ENCODE data around the gene CD82. TPM values are rescaled to one million over a fixed set of nuclear protein-coding genes. Genes with fewer than 3 reads are reported as not detected.
A peak's percentile ranks its signal among the peaks of the same experiment; 100 is the strongest.

Gene CD82
- total and polyA plus RNA-seq, 2 donors (not counting 1 experiment from before 2014, with no cell fraction given): 192 to 438 TPM

- intact Hi-C loops (cut with micrococcal nuclease): no loop called here
- ATAC-seq (ENCODE audit: low read depth): no peak
- CTCF ChIA-PET: interaction anchor here (1.0 to 8.6 kb wide), 11 partner anchors 11 to 47 kb away, joined by 3 to 73 read pairs (median 8); no protein-coding TSS in a partner anchor
- Histone ChIP-seq H3K4me1 (ENCODE audit: control insufficient read depth in 2 of 2, insufficient read depth in 2 of 2, low read length in 2 of 2) (peaks cover 83 to 98% of the 10 kb centered on the region in 2 donors), H2AFZ (ENCODE audit: insufficient read depth, low read depth, low read length, poor library complexity, severe bottlenecking) (no peak overlapping the region), H3K4me2 (replicated peaks; ENCODE audit: low read depth, low read length, poor library complexity, severe bottlenecking) (peak overlapping the region; percentile 88), H4K20me1 (ENCODE audit: control insufficient read depth, insufficient read depth, low read length, poor library complexity, severe bottlenecking) (peaks cover 91% of the 10 kb centered on the region), H3K9me3 (ENCODE audit: control extremely low read depth in 1 of 3, control insufficient read depth in 2 of 3, insufficient read depth in 1 of 3, low read length in 2 of 3) (no peaks in the 10 kb centered on the region), H3K4me3 (ENCODE audit: control extremely low read depth in 1 of 5, extremely low read depth in 1 of 5, insufficient read depth in 1 of 5, low read depth in 2 of 5, low read length in 4 of 5) (no peak overlapping the region), H3K27ac (ENCODE audit: low read length in 2 of 2) (peak overlapping the region in 1 of 2 donors; percentile 80), H3K79me2 (ENCODE audit: control insufficient read depth, insufficient read depth, low read length) (peaks cover 100% of the 10 kb centered on the region), H3K36me3 (replicated peaks in 1 of 2; ENCODE audit: control extremely low read depth in 1 of 2, control insufficient read depth in 1 of 2, extremely low read depth in 1 of 2, insufficient read depth in 2 of 2, low read length in 1 of 2) (peaks cover 0 to 50% of the 10 kb centered on the region in 2 experiments), H3K9ac (ENCODE audit: low read length) (no peak overlapping the region), H3K27me3 (replicated peaks in 1 of 4; ENCODE audit: control extremely low read depth in 1 of 4, control insufficient read depth in 3 of 4, insufficient read depth in 4 of 4, low read length in 3 of 4) (no peaks in the 10 kb centered on the region)
- DNase-seq: no peak
- Mint-ChIP-seq H3K27ac (peak overlapping the region; percentile 88), H3K4me3 (peak overlapping the region; percentile 92), H3K27me3 (no peaks in the 10 kb centered on the region), H3K9me3 (ENCODE audit: insufficient read depth) (no peaks in the 10 kb centered on the region), H3K4me1 (peaks cover 92% of the 10 kb centered on the region)
- TF ChIP-seq CTCF (IDR thresholded peaks at IDR 0.05) (no peak), EZH2 (IDR thresholded peaks at IDR 0.05; ENCODE audit: borderline replicate concordance, insufficient read depth, low read depth, low read length, poor library complexity, severe bottlenecking) (no peak)
- WGBS (ENCODE audit: insufficient coverage): 81% methylated on average over 7 of the region's 10 CpGs
- POLR2A ChIA-PET: interaction anchor here (0.9 to 3.9 kb wide), 3 partner anchors 7 to 33 kb away, joined by 3 to 25 read pairs (median 12); no protein-coding TSS in a partner anchor
These were observed 5.1 kb downstream of the CD82 start for GRCh38 chr11:44570411-44571155.

- H3K9me3 ChIP-seq (ENCODE audit: control extremely low read depth in 1 of 3, control insufficient read depth in 2 of 3, insufficient read depth in 1 of 3, low read length in 2 of 3): no peaks in the 10 kb centered on the region
- no peaks in the 10 kb centered on the region for H3K27me3 ChIP-seq (replicated peaks in 1 of 4; ENCODE audit: control extremely low read depth in 1 of 4, control insufficient read depth in 3 of 4, insufficient read depth in 4 of 4, low read length in 3 of 4)
- peaks cover 100% of the 10 kb centered on the region for H3K79me2 ChIP-seq (ENCODE audit: control insufficient read depth, insufficient read depth, low read length)
- no peaks in the 10 kb centered on the region for H3K9me3 Mint-ChIP-seq (ENCODE audit: insufficient read depth)
- H3K9ac ChIP-seq (ENCODE audit: low read length): no peak overlapping the region
- WGBS (ENCODE audit: insufficient coverage): 29% methylated on average over 1 of the region's 2 CpGs
- no peak overlapping the region for H3K4me3 ChIP-seq (ENCODE audit: control extremely low read depth in 1 of 5, extremely low read depth in 1 of 5, insufficient read depth in 1 of 5, low read depth in 2 of 5, low read length in 4 of 5)
- no peaks in the 10 kb centered on the region for H3K27me3 Mint-ChIP-seq
- ChIA-PET CTCF (interaction anchor here (0.8 to 8.6 kb wide), 11 partner anchors 12 to 49 kb away, joined by 3 to 73 read pairs (median 7); no protein-coding TSS in a partner anchor), POLR2A (interaction anchor here (1.5 kb wide), 1 partner anchor 29 kb away, joined by 6 read pairs; no protein-coding TSS in a partner anchor)
- peaks cover 99% of the 10 kb centered on the region for H3K4me1 Mint-ChIP-seq
- DNase-seq: no peak
- H3K36me3 ChIP-seq (replicated peaks in 1 of 2; ENCODE audit: control extremely low read depth in 1 of 2, control insufficient read depth in 1 of 2, extremely low read depth in 1 of 2, insufficient read depth in 2 of 2, low read length in 1 of 2): peaks cover 0 to 58% of the 10 kb centered on the region in 2 experiments
- intact Hi-C loops (cut with micrococcal nuclease): no loop called here
- no peak overlapping the region for H3K4me2 ChIP-seq (replicated peaks; ENCODE audit: low read depth, low read length, poor library complexity, severe bottlenecking)
- no peak for TF ChIP-seq EZH2 (IDR thresholded peaks at IDR 0.05; ENCODE audit: borderline replicate concordance, insufficient read depth, low read depth, low read length, poor library complexity, severe bottlenecking)
- TF ChIP-seq CTCF (IDR thresholded peaks at IDR 0.05): no peak
- peak overlapping the region; percentile 16 for H3K27ac Mint-ChIP-seq
- H2AFZ ChIP-seq (ENCODE audit: insufficient read depth, low read depth, low read length, poor library complexity, severe bottlenecking): no peak overlapping the region
- peaks cover 94% of the 10 kb centered on the region for H4K20me1 ChIP-seq (ENCODE audit: control insufficient read depth, insufficient read depth, low read length, poor library complexity, severe bottlenecking)
- peaks cover 92 to 99% of the 10 kb centered on the region in 2 donors for H3K4me1 ChIP-seq (ENCODE audit: control insufficient read depth in 2 of 2, insufficient read depth in 2 of 2, low read length in 2 of 2)
- peak overlapping the region; percentile 33 for H3K4me3 Mint-ChIP-seq
- ATAC-seq (ENCODE audit: low read depth): no peak
- no peak overlapping the region for H3K27ac ChIP-seq (ENCODE audit: low read length in 2 of 2)
These were observed 6.4 kb downstream of the CD82 start for GRCh38 chr11:44571871-44572270.
